ENCODE measurements around the gene HLA-B. TPM values are rescaled to one million over a fixed set of nuclear protein-coding genes. Genes with fewer than 3 reads are reported as not detected.

HLA-B gene
- 158 and 176 TPM in 2 replicates for total RNA-seq

DNA sequence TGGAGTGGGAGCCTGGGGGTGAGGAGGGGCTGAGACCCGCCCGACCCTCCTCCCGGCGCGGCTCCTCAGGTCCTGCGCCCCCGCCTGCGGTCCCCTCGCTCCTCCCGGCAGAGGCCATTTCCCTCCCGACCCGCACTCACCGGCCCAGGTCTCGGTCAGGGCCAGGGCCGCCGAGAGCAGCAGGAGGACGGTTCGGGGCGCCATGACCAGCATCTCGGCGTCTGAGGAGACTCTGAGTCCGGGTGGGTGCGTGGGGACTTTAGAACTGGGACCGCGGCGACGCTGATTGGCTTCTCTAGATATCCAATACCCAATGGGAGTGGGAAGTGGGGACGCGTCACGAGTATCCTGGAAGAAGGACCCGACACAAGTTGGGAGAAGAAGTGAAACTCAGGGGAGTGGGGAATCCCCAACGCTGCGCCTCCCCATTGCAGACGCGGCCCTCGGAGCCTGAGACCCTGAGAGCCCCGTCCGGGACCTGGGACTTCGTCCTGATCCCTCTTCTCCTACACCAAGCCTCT is at the start of gene HLA-B:
HLA-B (minus strand) TSS at position 234 of the 521 bp plus-strand sequence; CDS start at position 213, 21 bp downstream.

DNA sequence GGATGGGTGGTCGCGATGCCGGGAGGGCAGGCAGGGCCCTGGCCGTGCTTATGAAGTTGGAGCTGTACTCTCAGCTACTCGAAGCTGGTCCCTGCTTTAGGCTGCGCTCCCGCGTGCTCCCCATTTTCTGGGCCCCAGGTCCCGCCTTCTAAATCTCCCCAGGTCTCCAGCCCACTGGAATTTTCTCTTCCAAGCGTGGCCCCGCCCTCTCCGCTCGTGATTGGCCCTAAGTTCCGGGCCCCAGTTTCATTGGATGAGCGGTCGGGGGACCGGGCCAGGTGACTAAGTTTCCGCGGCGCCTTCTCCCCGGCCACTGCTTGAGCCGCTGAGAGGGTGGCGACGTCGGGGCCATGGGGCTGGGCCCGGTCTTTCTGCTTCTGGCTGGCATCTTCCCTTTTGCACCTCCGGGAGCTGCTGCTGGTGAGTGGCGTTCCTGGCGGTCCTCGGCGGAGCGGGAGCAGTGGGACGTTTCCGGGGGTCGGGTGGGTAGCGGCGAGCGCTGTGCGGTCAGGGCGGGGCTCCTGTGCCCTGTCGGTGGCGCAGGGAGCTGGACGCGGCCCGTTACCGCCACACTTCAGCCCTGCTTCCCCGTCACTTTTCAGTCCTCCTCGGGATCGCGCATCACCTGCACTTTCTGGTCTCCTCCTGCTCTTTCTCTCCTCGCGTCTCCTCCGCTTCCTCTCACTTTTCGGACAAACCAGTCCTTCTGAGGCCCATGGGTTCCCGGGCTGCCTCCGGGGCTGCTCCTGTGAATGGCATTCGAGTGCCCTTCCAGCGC is 46.5 kb upstream of the HLA-B start, which contains the start of gene MICA:
MICA (plus strand) TSS at position 313 of the 778 bp plus-strand sequence; CDS start at position 351, 38 bp downstream.

Other genes with a start within 250 kb of the HLA-B start
- gene C6orf15, start 244.6 kb downstream of the HLA-B start, total RNA-seq: not detected in 2 replicates
- gene PSORS1C1, start 242.4 kb downstream of the HLA-B start, total RNA-seq: 1.00 and 1.2 TPM in 2 replicates
- gene CDSN, start 236.7 kb downstream of the HLA-B start, total RNA-seq: not detected in 2 replicates
- not detected in 2 replicates for gene PSORS1C2, start 218.1 kb downstream of the HLA-B start, total RNA-seq
- 25.6 and 36.6 TPM in 2 replicates for gene CCHCR1, start 199.4 kb downstream of the HLA-B start, total RNA-seq
- gene TCF19, start 198.6 kb downstream of the HLA-B start, total RNA-seq: 11.7 and 43.2 TPM in 2 replicates
- gene POU5F1, start 186.5 kb downstream of the HLA-B start, total RNA-seq: not detected in 2 replicates
- 124 and 376 TPM in 2 replicates for gene HLA-C, start 85.1 kb downstream of the HLA-B start, total RNA-seq
- gene MICA, start 46.4 kb upstream of the HLA-B start, total RNA-seq: 18.5 and 66.0 TPM in 2 replicates
- 11.6 and 21.9 TPM in 2 replicates for gene MICB, start 141.0 kb upstream of the HLA-B start, total RNA-seq
- gene MCCD1, start 171.8 kb upstream of the HLA-B start, total RNA-seq: not detected in 2 replicates
- gene DDX39B, start 184.8 kb upstream of the HLA-B start, total RNA-seq: 355 and 485 TPM in 2 replicates
- gene ATP6V1G2, start 189.4 kb upstream of the HLA-B start, total RNA-seq: 2.0 and 3.0 TPM in 2 replicates
- 26.0 and 36.1 TPM in 2 replicates for gene NFKBIL1, start 190.4 kb upstream of the HLA-B start, total RNA-seq
- gene LTA, start 215.1 kb upstream of the HLA-B start, total RNA-seq: not detected in 2 replicates
- gene TNF, start 218.4 kb upstream of the HLA-B start, total RNA-seq: not detected in 2 replicates
- 0.25 TPM in 1 of 2 replicates, not detected in the other for gene LTB, start 225.2 kb upstream of the HLA-B start, total RNA-seq
- not detected in 2 replicates for gene LST1, start 229.1 kb upstream of the HLA-B start, total RNA-seq
- not detected in 2 replicates for gene NCR3, start 235.8 kb upstream of the HLA-B start, total RNA-seq

Data from uterine smooth muscle cell (primary cell).